Measurements from ENCODE around the gene SERPINB11.

The SERPINB11 gene

DNA sequence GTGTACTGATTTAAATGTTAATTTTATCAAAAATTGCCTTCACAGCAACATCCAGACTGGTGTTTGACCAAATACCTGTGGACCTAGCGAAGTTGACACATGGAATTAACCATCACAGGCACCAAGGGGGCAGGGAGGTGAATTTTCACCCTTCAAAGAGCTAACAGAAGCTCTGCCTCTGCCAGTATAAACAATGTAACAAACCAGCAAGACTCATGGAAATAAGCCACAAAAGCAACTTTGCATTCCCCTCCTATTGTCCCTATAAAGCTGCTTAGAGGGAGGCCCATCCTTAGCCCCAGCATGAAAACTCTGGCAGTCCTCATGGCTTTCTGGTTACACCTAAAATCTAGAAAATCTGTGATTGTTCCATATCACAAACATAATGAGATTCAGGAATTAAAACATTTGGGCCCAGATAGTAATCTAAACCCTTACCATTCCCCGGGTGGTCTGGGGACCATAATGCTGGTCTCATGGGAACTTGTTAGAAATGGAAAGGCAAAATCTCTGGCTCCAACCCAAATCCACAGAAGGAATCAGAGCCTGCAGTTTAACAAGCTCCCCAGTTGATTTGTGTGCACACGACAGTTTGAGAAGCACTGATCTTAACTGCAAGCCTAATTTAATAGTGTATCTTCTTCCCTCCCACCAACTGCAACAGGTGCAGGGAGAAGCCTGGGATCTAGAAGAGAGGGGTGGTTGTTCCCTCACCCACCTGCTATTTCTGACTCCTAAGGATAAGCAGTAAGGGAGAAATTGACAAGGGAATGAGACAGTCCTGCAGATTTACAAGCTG lies 23.1 kb downstream of the SERPINB11 start:
- no peaks in the 10 kb centered on the region for H3K27me3 ChIP-seq (ENCODE audit: insufficient read depth, low read length)
- no peaks in the 10 kb centered on the region for H4K20me1 ChIP-seq (ENCODE audit: insufficient read depth, low read length)
- no peak overlapping the region for H2AFZ ChIP-seq (ENCODE audit: low read length)
- no peak overlapping the region for H3K9ac ChIP-seq (ENCODE audit: low read length)
- no peaks in the 10 kb centered on the region for H3K36me3 ChIP-seq (ENCODE audit: insufficient read depth, low read length)
- no peak overlapping the region for H3K4me3 ChIP-seq (ENCODE audit: low read depth, low read length, poor library complexity, severe bottlenecking)
- H3K9me2 ChIP-seq (ENCODE audit: low read depth, low read length), result no peaks in the 10 kb centered on the region
- H3K9me3 ChIP-seq (ENCODE audit: low read length), result no peaks in the 10 kb centered on the region
- H3F3A ChIP-seq (ENCODE audit: insufficient read depth, low read length), result no peaks in the 10 kb centered on the region
- no peaks in the 10 kb centered on the region for H3K79me2 ChIP-seq (ENCODE audit: insufficient read depth, low read length)
- H3K4me1 ChIP-seq (ENCODE audit: insufficient read depth, low read length, severe bottlenecking), result no peaks in the 10 kb centered on the region
- no peak overlapping the region for H3K27ac ChIP-seq (ENCODE audit: low read depth, low read length, poor library complexity, severe bottlenecking)
- TF ChIP-seq, protein P1, sequence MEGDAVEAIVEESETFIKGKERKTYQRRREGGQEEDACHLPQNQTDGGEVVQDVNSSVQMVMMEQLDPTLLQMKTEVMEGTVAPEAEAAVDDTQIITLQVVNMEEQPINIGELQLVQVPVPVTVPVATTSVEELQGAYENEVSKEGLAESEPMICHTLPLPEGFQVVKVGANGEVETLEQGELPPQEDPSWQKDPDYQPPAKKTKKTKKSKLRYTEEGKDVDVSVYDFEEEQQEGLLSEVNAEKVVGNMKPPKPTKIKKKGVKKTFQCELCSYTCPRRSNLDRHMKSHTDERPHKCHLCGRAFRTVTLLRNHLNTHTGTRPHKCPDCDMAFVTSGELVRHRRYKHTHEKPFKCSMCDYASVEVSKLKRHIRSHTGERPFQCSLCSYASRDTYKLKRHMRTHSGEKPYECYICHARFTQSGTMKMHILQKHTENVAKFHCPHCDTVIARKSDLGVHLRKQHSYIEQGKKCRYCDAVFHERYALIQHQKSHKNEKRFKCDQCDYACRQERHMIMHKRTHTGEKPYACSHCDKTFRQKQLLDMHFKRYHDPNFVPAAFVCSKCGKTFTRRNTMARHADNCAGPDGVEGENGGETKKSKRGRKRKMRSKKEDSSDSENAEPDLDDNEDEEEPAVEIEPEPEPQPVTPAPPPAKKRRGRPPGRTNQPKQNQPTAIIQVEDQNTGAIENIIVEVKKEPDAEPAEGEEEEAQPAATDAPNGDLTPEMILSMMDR (IDR thresholded peaks at IDR 0.05; ENCODE audit: low read length), result no peak
- TF ChIP-seq EZH2 (IDR thresholded peaks at IDR 0.05; ENCODE audit: borderline replicate concordance, low read length), result no peak
- H3K4me2 ChIP-seq (ENCODE audit: low read length), result no peak overlapping the region

DNA sequence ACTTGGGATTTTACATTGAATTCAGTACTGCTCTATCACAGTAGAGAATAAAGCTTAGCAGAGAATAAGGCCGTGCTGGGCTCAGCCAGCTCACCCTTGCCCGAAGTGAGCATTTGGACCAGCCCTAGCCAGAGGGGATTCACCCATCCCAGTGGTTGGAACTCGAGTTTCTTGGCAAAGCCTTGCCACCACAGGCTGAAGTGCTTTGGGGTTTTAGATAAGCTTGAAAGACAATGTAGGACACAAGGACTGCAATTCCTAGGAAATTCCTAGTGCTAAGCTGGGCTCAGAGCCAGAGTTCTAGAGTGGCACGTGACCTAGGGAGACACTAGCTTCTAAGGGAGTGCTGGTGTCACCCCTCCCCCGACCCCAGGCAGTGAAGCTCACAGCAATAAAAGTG lies 28.0 kb downstream of the SERPINB11 start:
- Histone ChIP-seq H3K79me2 (ENCODE audit: insufficient read depth, low read length) (no peaks in the 10 kb centered on the region), H2AFZ (ENCODE audit: low read length) (no peak overlapping the region), H3K9me2 (ENCODE audit: low read depth, low read length) (no peaks in the 10 kb centered on the region), H3K27ac (ENCODE audit: low read depth, low read length, poor library complexity, severe bottlenecking) (no peak overlapping the region), H3K4me2 (ENCODE audit: low read length) (no peak overlapping the region), H3K4me3 (ENCODE audit: low read depth, low read length, poor library complexity, severe bottlenecking) (no peak overlapping the region), H3K36me3 (ENCODE audit: insufficient read depth, low read length) (no peaks in the 10 kb centered on the region), H3K9me3 (ENCODE audit: low read length) (no peaks in the 10 kb centered on the region), H4K20me1 (ENCODE audit: insufficient read depth, low read length) (no peaks in the 10 kb centered on the region), H3F3A (ENCODE audit: insufficient read depth, low read length) (no peaks in the 10 kb centered on the region), H3K9ac (ENCODE audit: low read length) (no peak overlapping the region), H3K4me1 (ENCODE audit: insufficient read depth, low read length, severe bottlenecking) (no peaks in the 10 kb centered on the region), H3K27me3 (ENCODE audit: insufficient read depth, low read length) (no peaks in the 10 kb centered on the region)
- no peak for TF ChIP-seq EZH2 (IDR thresholded peaks at IDR 0.05; ENCODE audit: borderline replicate concordance, low read length)
- TF ChIP-seq, protein P1 (IDR thresholded peaks at IDR 0.05; ENCODE audit: low read length), result no peak

DNA sequence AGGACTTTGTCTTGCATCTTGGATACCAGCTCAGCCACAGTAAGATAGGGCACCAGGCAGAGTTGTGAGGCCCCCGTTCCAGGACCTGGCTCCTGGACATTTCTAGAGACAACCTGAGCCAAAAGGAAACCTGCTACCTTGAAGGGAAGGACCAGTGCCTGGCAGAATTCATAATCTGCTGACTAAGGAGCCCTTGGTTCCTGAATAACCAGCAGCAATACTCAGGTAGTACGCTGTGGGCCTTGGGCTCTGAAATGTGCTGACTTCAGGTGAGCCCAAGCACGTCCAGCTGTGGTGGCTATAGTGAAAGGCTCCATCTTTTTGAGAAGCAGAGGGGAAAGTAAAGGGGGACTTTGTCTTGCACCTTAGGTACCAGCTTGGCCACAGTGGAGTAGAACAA lies 28.5 kb downstream of the SERPINB11 start:
- H3K79me2 ChIP-seq (ENCODE audit: insufficient read depth, low read length), result no peaks in the 10 kb centered on the region
- H3K9ac ChIP-seq (ENCODE audit: low read length), result no peak overlapping the region
- H3K4me3 ChIP-seq (ENCODE audit: low read depth, low read length, poor library complexity, severe bottlenecking), result no peak overlapping the region
- H3K27ac ChIP-seq (ENCODE audit: low read depth, low read length, poor library complexity, severe bottlenecking), result no peak overlapping the region
- H3K9me3 ChIP-seq (ENCODE audit: low read length), result no peaks in the 10 kb centered on the region
- no peaks in the 10 kb centered on the region for H3K9me2 ChIP-seq (ENCODE audit: low read depth, low read length)
- no peaks in the 10 kb centered on the region for H3K27me3 ChIP-seq (ENCODE audit: insufficient read depth, low read length)
- H2AFZ ChIP-seq (ENCODE audit: low read length), result no peak overlapping the region
- no peak for TF ChIP-seq EZH2 (IDR thresholded peaks at IDR 0.05; ENCODE audit: borderline replicate concordance, low read length)
- TF ChIP-seq, protein P1 (IDR thresholded peaks at IDR 0.05; ENCODE audit: low read length), result no peak
- H3K4me1 ChIP-seq (ENCODE audit: insufficient read depth, low read length, severe bottlenecking), result no peaks in the 10 kb centered on the region
- no peak overlapping the region for H3K4me2 ChIP-seq (ENCODE audit: low read length)
- no peaks in the 10 kb centered on the region for H3F3A ChIP-seq (ENCODE audit: insufficient read depth, low read length)
- H4K20me1 ChIP-seq (ENCODE audit: insufficient read depth, low read length), result no peaks in the 10 kb centered on the region
- H3K36me3 ChIP-seq (ENCODE audit: insufficient read depth, low read length), result no peaks in the 10 kb centered on the region
